Panc1 (cell line): ENCODE results near the gene SLC25A46.
"Not testable (repeated sequence)": the region's sequence is repeated elsewhere in the genome, so short reads cannot be mapped to it uniquely, and the experiment has no call there.

Experiments
- POLR2AphosphoS5 ChIP-seq: IDR thresholded peaks from 2 replicates; pipeline ENCODE4 v1.6.1; 2012; ENCODE audit warnings: mild to moderate bottlenecking, low read depth, low read length, moderate library complexity
- TCF7L2 ChIP-seq: IDR thresholded peaks from 2 replicates; pipeline ENCODE4 v1.6.1; 2011; ENCODE audit warnings: mild to moderate bottlenecking, low read depth, low read length, inconsistent platforms
- TF ChIP-seq, protein P1 (sequence below): fragments of 450-650 bp; IDR thresholded peaks from 2 replicates; pipeline ENCODE4 v1.5.1; 2017; ENCODE audit warnings: mild to moderate bottlenecking
- TF ChIP-seq, protein P2 (sequence below), 2 experiments: IDR thresholded peaks; 2 replicates each; pipeline ENCODE4 v1.6.1; 2011 to 2012; ENCODE audit warnings: low read depth in 2 of 2, control low read depth in 1 of 2, low read length in 1 of 2, mild to moderate bottlenecking in 1 of 2, moderate library complexity in 1 of 2; ENCODE audit not compliant: insufficient read depth in 1 of 2

DNA sequence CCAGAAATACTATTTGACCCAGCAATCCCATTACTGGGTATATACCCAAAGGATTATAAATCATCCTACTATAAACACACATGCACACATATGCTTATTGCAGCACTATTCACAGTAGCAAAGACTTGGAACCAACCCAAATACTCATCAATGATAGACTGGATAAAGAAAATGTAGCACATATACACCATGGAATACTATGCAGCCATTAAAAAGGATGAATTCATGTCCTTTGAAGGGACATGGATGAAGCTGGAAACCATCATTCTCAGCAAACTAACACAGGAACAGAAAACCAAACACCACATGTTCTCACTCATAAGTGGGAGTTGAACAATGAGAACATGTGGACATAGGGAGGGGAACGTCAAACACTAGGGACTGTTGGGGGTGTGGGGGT, 48.2 kb upstream of the SLC25A46 start:
- TF ChIP-seq, protein P1, sequence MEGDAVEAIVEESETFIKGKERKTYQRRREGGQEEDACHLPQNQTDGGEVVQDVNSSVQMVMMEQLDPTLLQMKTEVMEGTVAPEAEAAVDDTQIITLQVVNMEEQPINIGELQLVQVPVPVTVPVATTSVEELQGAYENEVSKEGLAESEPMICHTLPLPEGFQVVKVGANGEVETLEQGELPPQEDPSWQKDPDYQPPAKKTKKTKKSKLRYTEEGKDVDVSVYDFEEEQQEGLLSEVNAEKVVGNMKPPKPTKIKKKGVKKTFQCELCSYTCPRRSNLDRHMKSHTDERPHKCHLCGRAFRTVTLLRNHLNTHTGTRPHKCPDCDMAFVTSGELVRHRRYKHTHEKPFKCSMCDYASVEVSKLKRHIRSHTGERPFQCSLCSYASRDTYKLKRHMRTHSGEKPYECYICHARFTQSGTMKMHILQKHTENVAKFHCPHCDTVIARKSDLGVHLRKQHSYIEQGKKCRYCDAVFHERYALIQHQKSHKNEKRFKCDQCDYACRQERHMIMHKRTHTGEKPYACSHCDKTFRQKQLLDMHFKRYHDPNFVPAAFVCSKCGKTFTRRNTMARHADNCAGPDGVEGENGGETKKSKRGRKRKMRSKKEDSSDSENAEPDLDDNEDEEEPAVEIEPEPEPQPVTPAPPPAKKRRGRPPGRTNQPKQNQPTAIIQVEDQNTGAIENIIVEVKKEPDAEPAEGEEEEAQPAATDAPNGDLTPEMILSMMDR, result not testable (repeated sequence)
- TF ChIP-seq POLR2AphosphoS5, TCF7L2: not testable (repeated sequence)
- TF ChIP-seq, protein P2, sequence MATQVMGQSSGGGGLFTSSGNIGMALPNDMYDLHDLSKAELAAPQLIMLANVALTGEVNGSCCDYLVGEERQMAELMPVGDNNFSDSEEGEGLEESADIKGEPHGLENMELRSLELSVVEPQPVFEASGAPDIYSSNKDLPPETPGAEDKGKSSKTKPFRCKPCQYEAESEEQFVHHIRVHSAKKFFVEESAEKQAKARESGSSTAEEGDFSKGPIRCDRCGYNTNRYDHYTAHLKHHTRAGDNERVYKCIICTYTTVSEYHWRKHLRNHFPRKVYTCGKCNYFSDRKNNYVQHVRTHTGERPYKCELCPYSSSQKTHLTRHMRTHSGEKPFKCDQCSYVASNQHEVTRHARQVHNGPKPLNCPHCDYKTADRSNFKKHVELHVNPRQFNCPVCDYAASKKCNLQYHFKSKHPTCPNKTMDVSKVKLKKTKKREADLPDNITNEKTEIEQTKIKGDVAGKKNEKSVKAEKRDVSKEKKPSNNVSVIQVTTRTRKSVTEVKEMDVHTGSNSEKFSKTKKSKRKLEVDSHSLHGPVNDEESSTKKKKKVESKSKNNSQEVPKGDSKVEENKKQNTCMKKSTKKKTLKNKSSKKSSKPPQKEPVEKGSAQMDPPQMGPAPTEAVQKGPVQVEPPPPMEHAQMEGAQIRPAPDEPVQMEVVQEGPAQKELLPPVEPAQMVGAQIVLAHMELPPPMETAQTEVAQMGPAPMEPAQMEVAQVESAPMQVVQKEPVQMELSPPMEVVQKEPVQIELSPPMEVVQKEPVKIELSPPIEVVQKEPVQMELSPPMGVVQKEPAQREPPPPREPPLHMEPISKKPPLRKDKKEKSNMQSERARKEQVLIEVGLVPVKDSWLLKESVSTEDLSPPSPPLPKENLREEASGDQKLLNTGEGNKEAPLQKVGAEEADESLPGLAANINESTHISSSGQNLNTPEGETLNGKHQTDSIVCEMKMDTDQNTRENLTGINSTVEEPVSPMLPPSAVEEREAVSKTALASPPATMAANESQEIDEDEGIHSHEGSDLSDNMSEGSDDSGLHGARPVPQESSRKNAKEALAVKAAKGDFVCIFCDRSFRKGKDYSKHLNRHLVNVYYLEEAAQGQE (IDR thresholded peaks at IDR 0.05; ENCODE audit: insufficient read depth in 1 of 2, low read depth in 2 of 2, low read length in 1 of 2), result not testable (repeated sequence)
